ENCODE measurements around the gene WASF2.

The WASF2 gene

GRCh38 chr1:27521336-27521831, 31.4 kb upstream of the WASF2 start:
- Histone ChIP-seq H3K4me3 (ENCODE audit: low read depth, low read length) (no peak overlapping the region), H3K79me2 (no peaks in the 10 kb centered on the region), H3K27ac (no peak overlapping the region), H3K9me3 (ENCODE audit: control insufficient read depth, low read length) (no peaks in the 10 kb centered on the region), H3K4me1 (peaks cover 34% of the 10 kb centered on the region), H3K36me3 (ENCODE audit: control insufficient read depth, insufficient read depth, low read length) (no peaks in the 10 kb centered on the region), H3K27me3 (ENCODE audit: control insufficient read depth, insufficient read depth, low read length) (no peaks in the 10 kb centered on the region), H3K9ac (no peak overlapping the region), H3K4me2 (ENCODE audit: low read length) (no peak overlapping the region), H2AFZ (peak overlapping the region; percentile 38)
- no peak for TF ChIP-seq CTCF (IDR thresholded peaks at IDR 0.05)

GRCh38 chr1:27520651-27521050, 30.7 kb upstream of the WASF2 start:
- peak overlapping the region; percentile 83 for H2AFZ ChIP-seq
- H3K36me3 ChIP-seq (ENCODE audit: control insufficient read depth, insufficient read depth, low read length), result no peaks in the 10 kb centered on the region
- no peaks in the 10 kb centered on the region for H3K79me2 ChIP-seq
- H3K9me3 ChIP-seq (ENCODE audit: control insufficient read depth, low read length), result no peaks in the 10 kb centered on the region
- TF ChIP-seq CTCF (IDR thresholded peaks at IDR 0.05), result no peak
- peaks cover 30% of the 10 kb centered on the region for H3K4me1 ChIP-seq
- H3K27ac ChIP-seq, result no peak overlapping the region
- no peak overlapping the region for H3K4me2 ChIP-seq (ENCODE audit: low read length)
- H3K27me3 ChIP-seq (ENCODE audit: control insufficient read depth, insufficient read depth, low read length), result no peaks in the 10 kb centered on the region
- H3K4me3 ChIP-seq (ENCODE audit: low read depth, low read length), result no peak overlapping the region
- H3K9ac ChIP-seq, result no peak overlapping the region

DNA sequence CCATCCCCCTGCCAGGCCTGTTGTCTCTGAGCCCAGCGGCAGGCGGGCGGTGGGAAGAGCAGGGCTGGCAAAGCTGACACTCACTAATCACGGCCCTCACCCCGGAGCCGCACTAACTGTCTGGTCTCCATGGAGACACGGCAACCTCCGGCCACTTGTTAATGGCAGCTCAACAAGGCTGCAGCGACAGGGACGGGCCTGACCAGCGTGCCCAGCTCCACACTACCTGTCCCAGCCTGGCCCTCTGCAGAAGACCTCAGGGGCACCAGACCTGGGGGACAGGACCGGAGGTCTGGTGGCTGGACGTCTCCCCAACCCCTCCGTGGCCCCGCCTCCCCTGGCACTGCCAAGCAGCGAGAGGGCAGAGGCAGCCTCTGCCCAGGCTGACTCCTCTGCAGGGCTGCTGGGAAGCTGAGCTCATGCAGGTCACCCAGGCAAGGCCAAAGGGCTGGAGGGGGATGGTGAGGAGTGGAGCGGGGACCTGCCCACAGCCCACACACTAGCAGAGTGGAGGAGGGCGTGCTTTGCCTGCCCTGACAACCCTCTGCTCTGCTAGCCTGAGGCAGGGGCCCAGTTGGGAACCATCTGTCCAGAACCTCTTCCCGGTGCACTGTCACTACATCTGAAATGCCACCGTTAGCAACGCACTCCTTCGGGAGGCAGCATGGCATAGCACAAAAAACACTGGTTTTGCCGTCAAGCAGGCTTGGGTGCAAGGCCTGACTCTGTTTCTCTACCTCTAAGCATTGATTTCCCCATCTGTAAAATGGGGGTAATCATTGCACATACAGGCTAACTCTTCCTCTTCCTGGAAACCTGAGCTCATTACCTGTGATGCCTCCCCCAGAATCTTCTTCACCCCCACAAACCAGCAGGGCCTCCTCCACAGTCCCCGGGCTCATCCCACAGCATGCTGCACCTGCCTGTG, 29.6 kb upstream of the WASF2 start:
- Histone ChIP-seq H3K9ac (no peak overlapping the region), H3K27me3 (ENCODE audit: control insufficient read depth, insufficient read depth, low read length) (no peaks in the 10 kb centered on the region), H3K27ac (peak overlapping the region; percentile 57), H3K79me2 (no peaks in the 10 kb centered on the region), H2AFZ (peak overlapping the region; percentile 83), H3K4me2 (ENCODE audit: low read length) (no peak overlapping the region), H3K4me3 (ENCODE audit: low read depth, low read length) (no peak overlapping the region), H3K9me3 (ENCODE audit: control insufficient read depth, low read length) (no peaks in the 10 kb centered on the region), H3K36me3 (ENCODE audit: control insufficient read depth, insufficient read depth, low read length) (no peaks in the 10 kb centered on the region), H3K4me1 (peaks cover 23% of the 10 kb centered on the region)
- no peak for TF ChIP-seq CTCF (IDR thresholded peaks at IDR 0.05)

DNA sequence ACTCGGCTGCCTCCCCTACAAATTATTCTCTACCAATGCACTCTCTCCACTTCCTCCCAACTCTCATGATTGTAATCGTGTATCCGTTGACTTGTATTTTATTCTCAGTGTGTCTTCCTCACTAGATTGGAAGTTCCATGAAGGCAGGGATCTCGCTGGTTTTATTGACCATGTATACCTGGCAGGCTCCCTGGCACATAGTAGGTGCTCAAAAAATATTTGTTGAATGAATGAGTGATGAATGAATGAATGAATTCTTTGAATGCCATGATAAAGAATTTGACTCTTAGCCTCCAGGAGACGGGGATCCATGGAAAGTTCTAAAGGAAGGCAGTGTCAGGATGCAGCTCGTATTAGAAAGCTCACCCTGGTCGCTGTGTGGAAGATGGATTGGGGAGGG, 28.8 kb upstream of the WASF2 start:
- no peak overlapping the region for H2AFZ ChIP-seq
- peaks cover 23% of the 10 kb centered on the region for H3K4me1 ChIP-seq

More for the DNA sequence above, 28.8 kb upstream of the WASF2 start:
- no peaks in the 10 kb centered on the region for H3K36me3 ChIP-seq (ENCODE audit: control insufficient read depth, insufficient read depth, low read length)
- no peaks in the 10 kb centered on the region for H3K27me3 ChIP-seq (ENCODE audit: control insufficient read depth, insufficient read depth, low read length)
- H3K9ac ChIP-seq, result no peak overlapping the region
- no peak overlapping the region for H3K27ac ChIP-seq
- no peak for TF ChIP-seq CTCF (IDR thresholded peaks at IDR 0.05)
- H3K79me2 ChIP-seq, result no peaks in the 10 kb centered on the region
- H3K9me3 ChIP-seq (ENCODE audit: control insufficient read depth, low read length), result no peaks in the 10 kb centered on the region
- H3K4me2 ChIP-seq (ENCODE audit: low read length), result no peak overlapping the region
- no peak overlapping the region for H3K4me3 ChIP-seq (ENCODE audit: low read depth, low read length)

Data from parathyroid adenoma (tissue), 2 donors.